ENCODE results near the gene GABBR1. TPM values are rescaled to one million over a fixed set of nuclear protein-coding genes. Genes with fewer than 3 reads are reported as not detected.

GABBR1 gene
- total and polyA plus RNA-seq, 2 donors (not counting 1 experiment from before 2014, with no cell fraction given) = 198 to 241 TPM

DNA sequence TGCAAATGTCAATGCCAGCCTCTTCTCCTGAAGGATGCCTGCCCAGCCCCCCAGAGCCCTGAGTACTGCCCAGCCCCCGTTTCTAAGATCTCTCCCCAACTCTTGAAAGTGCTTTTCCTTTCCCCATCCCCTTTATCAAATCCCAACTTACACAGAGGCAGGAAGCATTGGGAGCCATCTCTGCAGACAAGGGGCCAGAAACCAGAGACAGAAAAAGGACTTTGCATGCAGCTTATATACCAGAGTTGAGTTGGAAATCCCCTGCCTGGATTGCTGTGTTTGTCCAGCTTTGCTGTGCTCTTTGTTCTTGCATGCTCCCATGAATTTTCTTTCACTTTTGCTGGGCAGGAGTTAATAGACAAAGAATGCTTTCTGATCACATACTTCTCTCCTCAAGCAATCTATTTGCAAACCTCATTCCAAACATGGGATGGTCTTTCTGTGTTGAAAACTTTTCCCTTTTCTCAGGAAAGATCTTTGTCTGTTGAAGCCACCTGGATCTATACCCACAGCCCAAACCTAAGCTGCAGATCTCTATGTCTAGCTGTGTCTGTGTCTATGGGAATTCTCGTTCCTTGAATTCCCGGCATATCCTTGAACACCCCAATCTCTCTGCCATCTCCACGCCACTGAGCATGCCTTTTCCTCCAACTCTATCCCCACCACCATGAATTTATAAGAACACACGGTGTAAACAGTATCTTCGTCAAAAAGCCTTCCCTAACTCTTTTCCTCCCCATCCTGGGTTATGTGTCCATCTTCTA, 73.3 kb downstream of the GABBR1 start, which contains the start of gene UBD:
UBD (minus strand) TSS at position 209 of the 764 bp plus-strand sequence; CDS start at position 178, 31 bp downstream.
- DNase-seq (no peak), ATAC-seq (ENCODE audit: low read depth) (no peak)
- no peaks in the 10 kb centered on the region for H3K9me3 ChIP-seq (ENCODE audit: control extremely low read depth in 1 of 3, control insufficient read depth in 2 of 3, insufficient read depth in 1 of 3, low read length in 2 of 3)
- H3K4me1 ChIP-seq (ENCODE audit: control insufficient read depth in 2 of 2, insufficient read depth in 2 of 2, low read length in 2 of 2) = peaks cover 6 to 7% of the 10 kb centered on the region in 2 donors
- Mint-ChIP-seq H3K9me3 (ENCODE audit: insufficient read depth) (no peaks in the 10 kb centered on the region), H3K4me3 (no peak within 1 kb of the TSS), H3K27ac (no peak within 1 kb of the TSS), H3K27me3 (peaks cover 42% of the 10 kb centered on the region), H3K4me1 (peaks cover 11% of the 10 kb centered on the region)
- WGBS (ENCODE audit: insufficient coverage) = 88% methylated on average over 6 of the region's 6 CpGs
- TF ChIP-seq EZH2 (IDR thresholded peaks at IDR 0.05; ENCODE audit: borderline replicate concordance, insufficient read depth, low read depth, low read length, poor library complexity, severe bottlenecking) = no peak
- TF ChIP-seq, protein P1, sequence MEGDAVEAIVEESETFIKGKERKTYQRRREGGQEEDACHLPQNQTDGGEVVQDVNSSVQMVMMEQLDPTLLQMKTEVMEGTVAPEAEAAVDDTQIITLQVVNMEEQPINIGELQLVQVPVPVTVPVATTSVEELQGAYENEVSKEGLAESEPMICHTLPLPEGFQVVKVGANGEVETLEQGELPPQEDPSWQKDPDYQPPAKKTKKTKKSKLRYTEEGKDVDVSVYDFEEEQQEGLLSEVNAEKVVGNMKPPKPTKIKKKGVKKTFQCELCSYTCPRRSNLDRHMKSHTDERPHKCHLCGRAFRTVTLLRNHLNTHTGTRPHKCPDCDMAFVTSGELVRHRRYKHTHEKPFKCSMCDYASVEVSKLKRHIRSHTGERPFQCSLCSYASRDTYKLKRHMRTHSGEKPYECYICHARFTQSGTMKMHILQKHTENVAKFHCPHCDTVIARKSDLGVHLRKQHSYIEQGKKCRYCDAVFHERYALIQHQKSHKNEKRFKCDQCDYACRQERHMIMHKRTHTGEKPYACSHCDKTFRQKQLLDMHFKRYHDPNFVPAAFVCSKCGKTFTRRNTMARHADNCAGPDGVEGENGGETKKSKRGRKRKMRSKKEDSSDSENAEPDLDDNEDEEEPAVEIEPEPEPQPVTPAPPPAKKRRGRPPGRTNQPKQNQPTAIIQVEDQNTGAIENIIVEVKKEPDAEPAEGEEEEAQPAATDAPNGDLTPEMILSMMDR (IDR thresholded peaks at IDR 0.05) = no peak
- H2AFZ ChIP-seq (ENCODE audit: insufficient read depth, low read depth, low read length, poor library complexity, severe bottlenecking) = no peak within 1 kb of the TSS
- POLR2A ChIA-PET = no interaction called here
- CTCF ChIA-PET = no interaction called here
- intact Hi-C loops (cut with micrococcal nuclease) = no loop called here
- H3K4me2 ChIP-seq (replicated peaks; ENCODE audit: low read depth, low read length, poor library complexity, severe bottlenecking) = no peak within 1 kb of the TSS
- no peaks in the 10 kb centered on the region for H4K20me1 ChIP-seq (ENCODE audit: control insufficient read depth, insufficient read depth, low read length, poor library complexity, severe bottlenecking)
- H3K36me3 ChIP-seq (replicated peaks in 1 of 2; ENCODE audit: control extremely low read depth in 1 of 2, control insufficient read depth in 1 of 2, extremely low read depth in 1 of 2, insufficient read depth in 2 of 2, low read length in 1 of 2) = no peaks in the 10 kb centered on the region
- H3K4me3 ChIP-seq (ENCODE audit: control extremely low read depth in 1 of 5, extremely low read depth in 1 of 5, insufficient read depth in 1 of 5, low read depth in 2 of 5, low read length in 4 of 5) = no peak within 1 kb of the TSS
- H3K9ac ChIP-seq (ENCODE audit: low read length) = no peak within 1 kb of the TSS
- H3K27me3 ChIP-seq (replicated peaks in 1 of 4; ENCODE audit: control extremely low read depth in 1 of 4, control insufficient read depth in 3 of 4, insufficient read depth in 4 of 4, low read length in 3 of 4) = peaks cover 0 to 19% (median 10%) of the 10 kb centered on the region in 4 experiments
- no peak within 1 kb of the TSS for H3K27ac ChIP-seq (ENCODE audit: low read length in 2 of 2)
- no peaks in the 10 kb centered on the region for H3K79me2 ChIP-seq (ENCODE audit: control insufficient read depth, insufficient read depth, low read length)

DNA sequence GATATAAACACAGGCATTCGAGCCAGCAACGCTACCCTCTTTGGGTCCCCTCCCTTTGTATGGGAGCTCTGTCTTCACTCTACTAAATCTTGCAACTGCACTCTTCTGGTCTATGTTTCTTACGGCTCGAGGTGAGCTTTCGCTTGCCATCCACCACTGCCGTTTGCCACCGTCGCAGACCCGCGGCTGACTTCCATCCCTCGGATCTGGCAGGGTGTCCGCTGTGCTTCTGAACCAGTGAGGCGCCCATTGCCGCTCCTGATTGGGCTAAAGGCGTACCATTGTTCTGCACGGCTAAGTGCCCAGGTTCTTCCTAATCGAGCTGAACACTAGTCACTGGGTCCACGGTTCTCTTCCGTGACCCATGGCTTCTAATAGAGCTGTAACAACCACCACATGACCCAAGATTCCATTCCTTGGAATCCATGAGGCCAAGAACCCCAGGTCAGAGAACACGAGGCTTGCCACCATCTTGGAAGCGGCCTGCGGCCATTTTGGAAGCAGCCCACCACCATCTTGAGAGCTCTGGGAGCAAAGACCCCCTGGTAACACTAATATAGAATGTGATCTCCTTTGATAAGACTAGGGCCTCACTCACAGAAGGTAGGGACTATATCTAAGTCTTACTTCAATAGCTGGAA, 74.4 kb downstream of the GABBR1 start:
- H3K9me3 ChIP-seq (ENCODE audit: control extremely low read depth in 1 of 3, control insufficient read depth in 2 of 3, insufficient read depth in 1 of 3, low read length in 2 of 3) = peaks cover 0 to 6% (median 0%) of the 10 kb centered on the region in 3 donors

More for the DNA sequence above, 74.4 kb downstream of the GABBR1 start:
- no peak overlapping the region for H3K4me3 Mint-ChIP-seq
- no peak overlapping the region for H2AFZ ChIP-seq (ENCODE audit: insufficient read depth, low read depth, low read length, poor library complexity, severe bottlenecking)
- H3K4me1 Mint-ChIP-seq = peaks cover 16% of the 10 kb centered on the region
- no peaks in the 10 kb centered on the region for H3K36me3 ChIP-seq (replicated peaks in 1 of 2; ENCODE audit: control extremely low read depth in 1 of 2, control insufficient read depth in 1 of 2, extremely low read depth in 1 of 2, insufficient read depth in 2 of 2, low read length in 1 of 2)
- peaks cover 10 to 15% of the 10 kb centered on the region in 2 donors for H3K4me1 ChIP-seq (ENCODE audit: control insufficient read depth in 2 of 2, insufficient read depth in 2 of 2, low read length in 2 of 2)
- DNase-seq = no peak
- ChIA-PET POLR2A (no interaction called here), CTCF (no interaction called here)
- H3K27ac Mint-ChIP-seq = no peak overlapping the region
- H3K9ac ChIP-seq (ENCODE audit: low read length) = no peak overlapping the region
- peaks cover 52% of the 10 kb centered on the region for H3K27me3 Mint-ChIP-seq
- H4K20me1 ChIP-seq (ENCODE audit: control insufficient read depth, insufficient read depth, low read length, poor library complexity, severe bottlenecking) = no peaks in the 10 kb centered on the region
- intact Hi-C loops (cut with micrococcal nuclease) = no loop called here
- 92% methylated on average over 18 of the region's 22 CpGs for WGBS (ENCODE audit: insufficient coverage)
- H3K27ac ChIP-seq (ENCODE audit: low read length in 2 of 2) = no peak overlapping the region
- peaks cover 0 to 27% (median 21%) of the 10 kb centered on the region in 4 experiments for H3K27me3 ChIP-seq (replicated peaks in 1 of 4; ENCODE audit: control extremely low read depth in 1 of 4, control insufficient read depth in 3 of 4, insufficient read depth in 4 of 4, low read length in 3 of 4)
- no peaks in the 10 kb centered on the region for H3K79me2 ChIP-seq (ENCODE audit: control insufficient read depth, insufficient read depth, low read length)
- no peak for TF ChIP-seq EZH2 (IDR thresholded peaks at IDR 0.05; ENCODE audit: borderline replicate concordance, insufficient read depth, low read depth, low read length, poor library complexity, severe bottlenecking)
- TF ChIP-seq, protein P1 (IDR thresholded peaks at IDR 0.05) = no peak
- no peak overlapping the region for H3K4me3 ChIP-seq (ENCODE audit: control extremely low read depth in 1 of 5, extremely low read depth in 1 of 5, insufficient read depth in 1 of 5, low read depth in 2 of 5, low read length in 4 of 5)
- no peak overlapping the region for H3K4me2 ChIP-seq (replicated peaks; ENCODE audit: low read depth, low read length, poor library complexity, severe bottlenecking)
- ATAC-seq (ENCODE audit: low read depth) = no peak
- H3K9me3 Mint-ChIP-seq (ENCODE audit: insufficient read depth) = no peaks in the 10 kb centered on the region
